ENCODE data around the gene ETV5. TPM values are rescaled to one million over a fixed set of nuclear protein-coding genes. Genes with fewer than 3 reads are reported as not detected.

ETV5 gene
- 33.1 and 48.0 TPM in 2 replicates for total RNA-seq (2011; cell fraction: chromatin; rRNA removed; ENCODE audit: low replicate concordance)
- total RNA-seq (2011; cell fraction: nucleolus; rRNA removed), result 14.3 and 15.1 TPM in 2 replicates
- total RNA-seq (2011; cell fraction: nucleoplasm; rRNA removed), result 24.0 and 42.4 TPM in 2 replicates
- total RNA-seq (2014; rRNA removed) (18.4 and 18.8 TPM in 2 replicates), total RNA-seq (2014; rRNA removed; fragmentation: Illumina TruSeq; extraction: Trizol) (18.2 and 23.6 TPM in 2 replicates), total RNA-seq (2015; rRNA removed; fragmentation: Illumina TruSeq; extraction: Trizol) (9.6 and 9.8 TPM in 2 replicates), total RNA-seq (2021) (22.2 and 25.9 TPM in 2 replicates), polyA plus RNA-seq (2011; rRNA removed) (9.4 and 18.0 TPM in 2 replicates), polyA plus RNA-seq (2014; fragmentation: Illumina TruSeq; extraction: Trizol) (14.5 and 16.1 TPM in 2 replicates), polyA plus RNA-seq (2014; fragmentation: Nextera tagmentation; extraction: Ambion mirVana) (10 to 100 TPM in 1 of 2 experiments, 1 to 10 TPM in 1; 9.2 to 12.6 TPM), polyA plus RNA-seq (2014; rRNA removed) (13.7 and 15.9 TPM in 2 replicates), polyA minus RNA-seq (2011; rRNA and poly(A)+ RNA removed) (12.8 and 21.7 TPM in 2 replicates), Bru-seq, nascent RNA (percentile 77 among the genes with signal in this experiment), BruChase-seq, experiment 1, labeled RNA remaining after a 2-hour chase (percentile 74 among the genes with signal in this experiment), BruChase-seq, experiment 2, labeled RNA remaining after a 6-hour chase (percentile 70 among the genes with signal in this experiment)
- 10.5 and 11.5 TPM in 2 replicates for polyA plus RNA-seq (2011; cell fraction: cytosol; rRNA removed)
- 10.1 and 12.7 TPM in 2 replicates for polyA plus RNA-seq (2011; cell fraction: nucleus; rRNA removed)
- 16.9 and 20.9 TPM in 2 replicates for polyA plus RNA-seq (2012)
- 13.2 and 16.8 TPM in 2 replicates for polyA minus RNA-seq (2011; cell fraction: cytosol; rRNA and poly(A)+ RNA removed)
- polyA minus RNA-seq (2011; cell fraction: nucleus; rRNA and poly(A)+ RNA removed), result 10.9 and 11.0 TPM in 2 replicates
- long read RNA-seq, experiment 1, transcript ETV5-210 (6 exons, 642 nt), result major isoform, 8 of 35 reads
- long read RNA-seq, experiment 1, partial matches to known transcripts, result 10 of 35 reads
- long read RNA-seq, experiment 1, other reads (novel, unspliced or antisense), result 13 of 35 reads
- long read RNA-seq, experiment 2, full-length matches to known transcripts, result 4 of 12 reads
- long read RNA-seq, experiment 2, partial matches to known transcripts, result 0 of 12 reads
- long read RNA-seq, experiment 2, other reads (novel, unspliced or antisense), result 8 of 12 reads
- long read RNA-seq, experiment 3, full-length matches to known transcripts, result 5 of 14 reads
- long read RNA-seq, experiment 3, partial matches to known transcripts, result 4 of 14 reads
- long read RNA-seq, experiment 3, other reads (novel, unspliced or antisense), result 5 of 14 reads

GRCh38 chr3:186108941-186109865, at the start of gene ETV5:
Gene ETV5 (minus strand): TSS chr3:186109089. CDS start chr3:186105868, 3,221 bp downstream.
- H3K79me2 ChIP-seq (ENCODE audit: control insufficient read depth, insufficient read depth, low read length), result peaks cover 25% of the 10 kb centered on the region
- WGBS (ENCODE audit: insufficient coverage, low coverage, missing lambda C conversion rate), result under 1% methylated on average over 52 of the region's 63 CpGs
- ATAC-seq (peak; percentile 95), FAIRE-seq (peak; percentile 95), DNase-seq (ENCODE audit: extremely low read depth in 1 of 4, low spot score in 3 of 4) (peak; percentile 98 to 99 (median 98))
- peak within 1 kb of the TSS; percentile 87 for H2AFZ ChIP-seq (ENCODE audit: low read depth, low read length)
- H3K9me1 ChIP-seq (ENCODE audit: control insufficient read depth, insufficient read depth, low read length), result no peaks in the 10 kb centered on the region
- H3K36me3 ChIP-seq (ENCODE audit: control insufficient read depth, insufficient read depth, low read length), result peaks cover 3% of the 10 kb centered on the region; the same call in 1 of the 3 replicates
- H3K9me3 ChIP-seq (replicated peaks; ENCODE audit: control insufficient read depth, insufficient read depth, low read depth, low read length), result no peaks in the 10 kb centered on the region
- no peaks in the 10 kb centered on the region for H4K20me1 ChIP-seq (replicated peaks; ENCODE audit: control insufficient read depth, insufficient read depth, low read length)
- peaks cover 16 to 26% of the 10 kb centered on the region in 2 experiments for H3K4me1 ChIP-seq (replicated peaks in 1 of 2; ENCODE audit: control insufficient read depth in 2 of 2, insufficient read depth in 2 of 2, low read length in 2 of 2)
- intact Hi-C loops (cut with micrococcal nuclease), result loop anchor here (1.0 to 5.0 kb wide), 2 partner anchors 107 to 461 kb away; partner anchors contain the start of gene DNAJB11
- TSS peak; percentile 99 for BruUV-seq (replicated peaks)
- CTCF ChIA-PET (ENCODE audit: low intra/inter-chr PET ratio), result no interaction called here
- H3K27ac ChIP-seq (ENCODE audit: extremely low read depth, low read depth, low read length), result peak within 1 kb of the TSS; percentile 82
- peak within 1 kb of the TSS; percentile 75 for H3K4me3 ChIP-seq
- peak within 1 kb of the TSS; percentile 81 for H3K4me2 ChIP-seq (ENCODE audit: insufficient read depth, low read length)
- in situ Hi-C loops (cut with MboI), result no loop called here
- H3K27me3 ChIP-seq (ENCODE audit: control insufficient read depth in 2 of 2, insufficient read depth in 2 of 2, low read length in 2 of 2), result peaks cover 11 to 14% of the 10 kb centered on the region in 2 experiments; a peak in 4 of 5 replicates
- POLR2A ChIA-PET, result interaction anchor here (0.6 to 4.0 kb wide), 13 partner anchors 10 to 411 kb away, joined by 3 to 34 read pairs (median 3); partner anchors contain the start of gene TRA2B
- H3K9ac ChIP-seq (ENCODE audit: insufficient read depth in 1 of 2, low read depth in 2 of 2, low read length in 2 of 2), result peak within 1 kb of the TSS; percentile 74 to 94
- TF ChIP-seq NFATC3 (IDR thresholded peaks at IDR 0.05) (no peak), KDM4B (IDR thresholded peaks at IDR 0.05; ENCODE audit: borderline replicate concordance in 2 of 2, low read depth in 1 of 2) (no peak), TEAD2 (tag; IDR thresholded peaks at IDR 0.05) (no peak), FOXP4 (CRISPR knock-in tag; IDR thresholded peaks at IDR 0.05; ENCODE audit: borderline replicate concordance) (0 out of 2 replicates have a peak, but pooled peaks have one; percentile 57), CEBPG (CRISPR knock-in tag; IDR thresholded peaks at IDR 0.05) (no peak; the same call in 1 of the 2 replicates), CEBPG (tag; conservative IDR thresholded peaks at IDR 0.05 in 1 of 2, IDR thresholded peaks at IDR 0.05 in 1 of 2) (peak; percentile 44 to 56; a peak in 1 of 4 replicates), DEAF1 (CRISPR knock-in tag; IDR thresholded peaks at IDR 0.05) (no peak), SETDB1 (IDR thresholded peaks at IDR 0.05; ENCODE audit: low read length) (no peak)

Data from K562 (cell line).